Neuronal stem cell (in vitro differentiated cells): ENCODE results near the gene FECH.

Experiments
- DNase-seq: peaks from one replicate; pipeline ENCODE4 v3.0.0-alpha.2; 2013; ENCODE audit warnings: low spot score
- H2AFZ ChIP-seq: one replicate; pipeline ENCODE4 v1.6.1; 2013; ENCODE audit warnings: mild to moderate bottlenecking, low read length, inconsistent platforms
- H2AK5ac ChIP-seq: 2 replicates; pipeline ENCODE4 v1.6.1; 2013; ENCODE audit warnings: low read depth, mild to moderate bottlenecking, inconsistent platforms, low read length, moderate library complexity, mixed read lengths
- H2BK120ac ChIP-seq: 2 replicates; pipeline ENCODE4 v1.6.1; 2013; ENCODE audit warnings: low read depth, mild to moderate bottlenecking, inconsistent platforms, low read length, moderate library complexity, mixed read lengths
- H2BK12ac ChIP-seq: one replicate; pipeline ENCODE4 v1.6.1; 2013; ENCODE audit warnings: low read length, inconsistent platforms
- H2BK15ac ChIP-seq: 2 replicates; pipeline ENCODE4 v1.6.1; 2013; ENCODE audit warnings: mild to moderate bottlenecking, low read length, inconsistent platforms, mixed read lengths
- H2BK5ac ChIP-seq: one replicate; pipeline ENCODE4 v1.6.1; 2013; ENCODE audit warnings: inconsistent platforms, mild to moderate bottlenecking, low read length, moderate library complexity
- H3K14ac ChIP-seq: one replicate; pipeline ENCODE4 v1.6.1; 2013; ENCODE audit warnings: low read length, inconsistent platforms
- H3K18ac ChIP-seq: 2 replicates; pipeline ENCODE4 v1.6.1; 2013; ENCODE audit warnings: low read length, inconsistent platforms
- H3K23ac ChIP-seq: 2 replicates; pipeline ENCODE4 v1.6.1; 2013; ENCODE audit warnings: low read depth, mild to moderate bottlenecking, mixed read lengths, low read length, inconsistent platforms; ENCODE audit not compliant: poor library complexity
- H3K27ac ChIP-seq: replicated peaks from 3 replicates; pipeline ENCODE4 v1.5.1; 2013; ENCODE audit warnings: low read length, inconsistent platforms
- H3K27me3 ChIP-seq, 3 experiments: 2 replicates each; pipeline ENCODE4 v1.6.1; 2013; ENCODE audit warnings: low read length in 3 of 3, mild to moderate bottlenecking in 2 of 3, inconsistent platforms in 1 of 3, low read depth in 1 of 3, mixed read lengths in 1 of 3, moderate library complexity in 1 of 3; ENCODE audit not compliant: control insufficient read depth in 3 of 3, insufficient read depth in 3 of 3
- H3K36me3 ChIP-seq, 2 donors: replicated peaks in 1 of 2; 2 replicates each; pipeline ENCODE4 v1.6.1; 2013; ENCODE audit warnings: low read length in 2 of 2; ENCODE audit not compliant: control insufficient read depth in 2 of 2, insufficient read depth in 2 of 2
- H3K4ac ChIP-seq: 2 replicates; pipeline ENCODE4 v1.6.1; 2013; ENCODE audit warnings: inconsistent platforms, mild to moderate bottlenecking, low read length, moderate library complexity
- H3K4me1 ChIP-seq, 2 donors: 1 replicate in 1 of 2; 2 replicates in 1 of 2; pipeline ENCODE4 v1.6.1; 2013; ENCODE audit warnings: low read length in 2 of 2, low read depth in 1 of 2; ENCODE audit not compliant: control insufficient read depth in 2 of 2, insufficient read depth in 1 of 2
- H3K4me2 ChIP-seq: one replicate; pipeline ENCODE4 v1.6.1; 2013; ENCODE audit warnings: mild to moderate bottlenecking, low read length, inconsistent platforms; ENCODE audit not compliant: insufficient read depth, poor library complexity, severe bottlenecking
- H3K4me3 ChIP-seq, 2 donors: 2 replicates each; pipeline ENCODE4 v1.5.1; 2013; ENCODE audit warnings: low read length in 2 of 2, mild to moderate bottlenecking in 2 of 2, inconsistent platforms in 1 of 2, moderate library complexity in 1 of 2
- H3K79me1 ChIP-seq: one replicate; pipeline ENCODE4 v1.6.1; 2013; ENCODE audit warnings: low read depth, mild to moderate bottlenecking, inconsistent platforms, low read length, moderate library complexity
- H3K9ac ChIP-seq: one replicate; pipeline ENCODE4 v1.6.1; 2013; ENCODE audit warnings: mild to moderate bottlenecking, low read depth, low read length, inconsistent platforms; ENCODE audit not compliant: poor library complexity
- H3K9me3 ChIP-seq, 2 donors: replicated peaks in 1 of 2; 2 replicates each; pipeline versions ENCODE3 to v1.6.1; 2013; ENCODE audit warnings: low read length in 2 of 2, mild to moderate bottlenecking in 2 of 2, inconsistent platforms in 1 of 2, low read depth in 1 of 2, mixed read lengths in 1 of 2, moderate library complexity in 1 of 2; ENCODE audit not compliant: control insufficient read depth in 2 of 2, insufficient read depth in 1 of 2
- H4K8ac ChIP-seq: one replicate; pipeline ENCODE4 v1.6.1; 2013; ENCODE audit warnings: low read depth, mild to moderate bottlenecking, inconsistent platforms, low read length, moderate library complexity
- H4K91ac ChIP-seq: one replicate; pipeline ENCODE4 v1.6.1; 2013; ENCODE audit warnings: low read length, low read depth, mild to moderate bottlenecking, inconsistent platforms; ENCODE audit not compliant: poor library complexity
- WGBS, 2 donors: extraction: QIAGEN DNeasy Blood & Tissue Kit; methylation state at CpG; one replicate each; pipeline ENCODE4 v1.1.7; 2013; ENCODE audit warnings: missing lambda C conversion rate in 2 of 2, mixed read lengths in 1 of 2; ENCODE audit not compliant: insufficient read length in 2 of 2, insufficient replicate concordance in 1 of 2; ENCODE audit errors: extremely low coverage in 2 of 2; 5-methylcytosine and 5-hydroxymethylcytosine counted together

The FECH gene

DNA sequence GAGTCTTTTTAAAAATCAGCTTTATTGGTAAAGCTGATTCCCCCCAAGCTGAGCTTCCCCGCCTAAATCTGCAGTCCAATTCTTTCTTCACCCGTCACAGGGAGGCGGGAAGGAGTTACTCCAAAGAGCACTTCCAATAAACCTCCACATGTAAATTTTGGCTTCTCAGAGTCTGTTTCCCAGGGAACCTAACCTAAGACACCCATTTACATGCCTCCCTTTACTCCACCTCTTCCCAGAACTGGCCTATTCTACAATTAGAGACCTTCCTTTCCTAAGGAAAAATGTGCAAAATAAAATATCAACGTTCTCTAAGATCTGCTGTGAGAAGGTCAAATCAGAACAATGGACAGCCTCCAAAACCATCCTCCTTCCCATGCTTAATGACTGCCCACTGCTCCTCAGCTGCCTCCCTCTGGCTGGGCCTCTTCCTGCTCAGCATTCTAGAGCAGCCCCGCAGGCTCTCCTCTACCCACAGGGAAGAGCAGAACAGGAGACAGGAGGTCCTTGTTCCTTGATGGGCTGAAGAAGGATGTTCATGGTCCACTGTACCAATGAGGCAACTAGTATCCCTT is 87.7 kb downstream of the FECH start:
- Histone ChIP-seq H4K8ac (no peak overlapping the region), H3K4me3 (no peak overlapping the region), H2AFZ (no peak overlapping the region), H2BK15ac (no peak overlapping the region), H3K18ac (no peak overlapping the region), H3K9me3 (no peaks in the 10 kb centered on the region), H3K4me2 (no peak overlapping the region), H4K91ac (no peak overlapping the region), H3K79me1 (no peaks in the 10 kb centered on the region), H3K36me3 (no peaks in the 10 kb centered on the region), H3K4me1 (no peaks in the 10 kb centered on the region), H3K14ac (no peak overlapping the region), H2BK5ac (no peak overlapping the region), H3K27ac (no peak overlapping the region), H2BK12ac (no peak overlapping the region), H3K4ac (no peak overlapping the region), H3K9ac (no peak overlapping the region), H2AK5ac (no peak overlapping the region), H2BK120ac (no peak overlapping the region), H3K27me3 (peaks cover 0 to 13% (median 0%) of the 10 kb centered on the region in 3 experiments), H3K23ac (no peak overlapping the region)
- no CpG with 5 or more reads among the region's 5 CpGs for WGBS, 2 donors
- DNase-seq: no peak
